GM12878 (cell line): Measurements from ENCODE around the gene RPRD1B. TPM values are rescaled to one million over a fixed set of nuclear protein-coding genes. Genes with fewer than 3 reads are reported as not detected.

ENCODE experiments used
- ELK1 ChIP-seq: IDR thresholded peaks from 2 replicates; pipeline ENCODE4 v1.6.1; 2012; ENCODE audit warnings: low read depth, low read length, improper control_type of control experiment
- GATAD2B ChIP-seq: fragments of 450-650 bp; conservative IDR thresholded peaks from 2 replicates; pipeline ENCODE4 v1.6.1; 2017; ENCODE audit warnings: low read depth, mild to moderate bottlenecking, moderate library complexity
- IRF5 ChIP-seq: fragments of 450-650 bp; IDR thresholded peaks from 2 replicates; pipeline ENCODE4 v1.6.1; 2017; ENCODE audit warnings: borderline replicate concordance
- JUND ChIP-seq: IDR thresholded peaks from 2 replicates; pipeline ENCODE4 v1.6.1; 2012; ENCODE audit warnings: low read depth, mild to moderate bottlenecking, low read length, improper control_type of control experiment, moderate library complexity
- LARP7 ChIP-seq: fragments of 450-650 bp; IDR thresholded peaks from 2 replicates; pipeline ENCODE4 v1.6.1; 2017; ENCODE audit warnings: mild to moderate bottlenecking
- MXI1 ChIP-seq: fragments of 150-350 bp; IDR thresholded peaks from 2 replicates; pipeline ENCODE4 v1.6.1; 2011; ENCODE audit warnings: low read depth, mild to moderate bottlenecking, inconsistent platforms, low read length, improper control_type of control experiment
- PAX5 ChIP-seq: IDR thresholded peaks from 2 replicates; pipeline ENCODE4 v1.6.1; 2011; ENCODE audit warnings: low read depth, low read length, borderline replicate concordance
- POLR2A ChIP-seq: IDR thresholded peaks from 2 replicates; pipeline ENCODE4 v1.6.1; 2011; ENCODE audit warnings: low read depth, mild to moderate bottlenecking, low read length
- POU2F2 ChIP-seq: IDR thresholded peaks from 3 replicates; pipeline ENCODE4 v1.6.1; 2011; ENCODE audit warnings: low read depth, mild to moderate bottlenecking, low read length, borderline replicate concordance
- USF2 ChIP-seq: IDR thresholded peaks from 2 replicates; pipeline ENCODE4 v1.6.1; 2011; ENCODE audit warnings: low read depth, low read length, improper control_type of control experiment, borderline replicate concordance
- ZBTB33 ChIP-seq: fragments of 450-650 bp; IDR thresholded peaks from 2 replicates; pipeline ENCODE4 v1.6.1; 2017; ENCODE audit warnings: mild to moderate bottlenecking
- ZBTB4 ChIP-seq: fragments of 450-650 bp; formaldehyde crosslinking; IDR thresholded peaks from 2 replicates; pipeline ENCODE4 v1.4.0; 2022; ENCODE audit warnings: mild to moderate bottlenecking, moderate library complexity
- ZNF207 ChIP-seq: fragments of 450-650 bp; IDR thresholded peaks from 2 replicates; pipeline ENCODE4 v1.6.1; 2014; ENCODE audit warnings: antibody characterized with exemption, mild to moderate bottlenecking, borderline replicate concordance
- ZNF592 ChIP-seq: fragments of 450-650 bp; IDR thresholded peaks from 2 replicates; pipeline ENCODE4 v1.6.1; 2017; ENCODE audit warnings: mild to moderate bottlenecking, moderate library complexity
- ZSCAN29 ChIP-seq: fragments of 450-650 bp; IDR thresholded peaks from 2 replicates; pipeline ENCODE4 v1.6.1; 2017; ENCODE audit warnings: mild to moderate bottlenecking, moderate library complexity
- polyA plus RNA-seq, 11 experiments: library from polyadenylated mRNA; depleted of rRNA in 4 of 11; unstranded in 6 of 11; stranded (reverse) in 5 of 11; fragments of >200 nt; fragmentation: Nextera tagmentation in 4 of 11; fragmentation: Illumina TruSeq in 1 of 11; extraction: Ambion mirVana in 4 of 11; extraction: Trizol in 1 of 11; gene quantifications; 1 replicate in 1 of 11; 2 replicates in 10 of 11; pipeline versions ENCODE4 v1.2.1 to v1.2.3, GENCODE V29; 2011 to 2016; ENCODE audit warnings: inconsistent platforms in 2 of 11, missing spikeins in 2 of 11, low read depth in 1 of 11
- total RNA-seq, 4 experiments: library from RNA; depleted of rRNA in 3 of 4; stranded (reverse); fragments of >200 nt in 3 of 4; fragmentation: Illumina TruSeq in 1 of 4; extraction: Trizol in 1 of 4; gene quantifications; 2 replicates each; pipeline versions ENCODE4 v1.2.1 to v1.2.3, GENCODE V29; 2013 to 2021

Gene RPRD1B
- total and polyA plus RNA-seq, 10 of the 15 experiments (the other 5 are each of a cell fraction or from before 2014, with no cell fraction given), result 5.2 to 40.2 (median 30.0) TPM

- no peak for TF ChIP-seq ELK1
- TF ChIP-seq ZNF592, result peak; percentile 56; the same call in 1 of the 2 replicates
- no peak for TF ChIP-seq ZSCAN29
- no peak for TF ChIP-seq ZBTB4 (CRISPR knock-in tag)
- TF ChIP-seq PAX5, result no peak
- no peak for TF ChIP-seq POU2F2
- TF ChIP-seq GATAD2B, result no peak; the same call in 1 of the 2 replicates
- no peak for TF ChIP-seq ZBTB33
- TF ChIP-seq POLR2A, result no peak
- TF ChIP-seq MXI1, result 0 out of 2 replicates have a peak, but pooled peaks have one; percentile 45
- TF ChIP-seq USF2, result no peak
- TF ChIP-seq IRF5, result no peak
- TF ChIP-seq ZNF207, result no peak
- no peak for TF ChIP-seq JUND
- TF ChIP-seq LARP7, result no peak
Measured at GRCh38 chr20:38092260-38092857, 58.8 kb downstream of the RPRD1B start (continued).
